Measurements from ENCODE around the gene TSPAN3.

Gene TSPAN3

DNA sequence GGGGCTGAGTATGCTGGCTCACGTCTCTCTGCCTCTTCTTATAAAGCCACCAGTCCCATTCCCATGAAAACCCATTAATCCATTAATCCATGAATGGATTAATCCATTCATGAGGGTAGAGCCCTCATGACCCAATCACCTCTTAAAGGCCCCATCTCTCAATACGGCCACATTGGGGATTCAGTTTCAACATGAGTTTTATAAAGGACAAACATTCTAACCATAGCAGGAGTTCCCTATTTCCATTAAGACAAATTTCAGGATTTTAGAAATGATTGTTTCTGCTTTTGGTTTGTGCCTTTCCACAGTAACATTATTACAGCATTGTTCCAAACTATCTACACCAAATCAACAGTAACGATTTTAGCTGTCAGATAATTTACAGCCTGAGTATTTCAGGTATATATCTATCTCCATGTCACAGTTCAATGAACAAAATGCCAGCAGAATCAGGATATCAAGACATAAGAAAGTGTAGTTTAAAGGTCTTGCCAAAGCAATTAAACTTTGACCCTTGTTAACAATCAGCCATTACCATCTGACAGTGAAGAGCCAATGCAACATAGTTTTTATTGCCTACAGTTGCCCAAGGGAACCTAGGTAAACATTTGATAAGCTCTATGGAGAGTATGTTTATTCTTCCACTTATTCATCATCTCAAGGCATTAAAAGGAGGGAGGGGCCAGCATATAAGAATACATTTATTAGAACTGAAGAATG is 3.8 kb downstream of the TSPAN3 start:
- Histone ChIP-seq H3K4me3 (ENCODE audit: low read length in 2 of 2) (no peak overlapping the region), H3K4me1 (ENCODE audit: control insufficient read depth in 2 of 2, insufficient read depth in 1 of 2, low read depth in 1 of 2, low read length in 2 of 2) (peaks cover 5 to 10% of the 10 kb centered on the region in 2 donors), H3K27ac (replicated peaks; ENCODE audit: low read length) (no peak overlapping the region), H3K36me3 (replicated peaks in 1 of 2; ENCODE audit: control insufficient read depth in 2 of 2, insufficient read depth in 2 of 2, low read length in 2 of 2) (peaks cover 2 to 45% of the 10 kb centered on the region in 2 donors), H3K9me3 (replicated peaks in 1 of 2; ENCODE audit: control insufficient read depth in 2 of 2, insufficient read depth in 1 of 2, low read depth in 1 of 2, low read length in 2 of 2) (no peaks in the 10 kb centered on the region), H4K91ac (ENCODE audit: low read depth, low read length, poor library complexity) (no peak overlapping the region), H2BK12ac (ENCODE audit: low read length) (no peak overlapping the region), H2BK5ac (ENCODE audit: low read length) (no peak overlapping the region), H2BK15ac (ENCODE audit: low read length) (no peak overlapping the region), H3K27me3 (ENCODE audit: control insufficient read depth in 3 of 3, insufficient read depth in 3 of 3, low read depth in 1 of 3, low read length in 3 of 3) (no peaks in the 10 kb centered on the region), H3K23ac (ENCODE audit: low read depth, low read length, poor library complexity) (no peak overlapping the region), H2AK5ac (ENCODE audit: low read depth, low read length) (no peak overlapping the region), H3K9ac (ENCODE audit: low read depth, low read length, poor library complexity) (no peak overlapping the region), H3K79me1 (ENCODE audit: low read depth, low read length) (no peaks in the 10 kb centered on the region), H3K4me2 (ENCODE audit: insufficient read depth, low read length, poor library complexity, severe bottlenecking) (no peak overlapping the region), H2BK120ac (ENCODE audit: low read depth, low read length) (no peak overlapping the region), H3K4ac (ENCODE audit: low read length) (no peak overlapping the region), H2AFZ (ENCODE audit: low read length) (no peak overlapping the region), H4K8ac (ENCODE audit: low read depth, low read length) (no peak overlapping the region), H3K14ac (ENCODE audit: low read length) (no peak overlapping the region), H3K18ac (ENCODE audit: low read length) (no peak overlapping the region)
- WGBS, 2 donors (ENCODE audit: extremely low coverage in 2 of 2, insufficient read length in 2 of 2, insufficient replicate concordance in 1 of 2) = no CpG with 5 or more reads among the region's 3 CpGs
- no peak for DNase-seq (ENCODE audit: low spot score)

DNA sequence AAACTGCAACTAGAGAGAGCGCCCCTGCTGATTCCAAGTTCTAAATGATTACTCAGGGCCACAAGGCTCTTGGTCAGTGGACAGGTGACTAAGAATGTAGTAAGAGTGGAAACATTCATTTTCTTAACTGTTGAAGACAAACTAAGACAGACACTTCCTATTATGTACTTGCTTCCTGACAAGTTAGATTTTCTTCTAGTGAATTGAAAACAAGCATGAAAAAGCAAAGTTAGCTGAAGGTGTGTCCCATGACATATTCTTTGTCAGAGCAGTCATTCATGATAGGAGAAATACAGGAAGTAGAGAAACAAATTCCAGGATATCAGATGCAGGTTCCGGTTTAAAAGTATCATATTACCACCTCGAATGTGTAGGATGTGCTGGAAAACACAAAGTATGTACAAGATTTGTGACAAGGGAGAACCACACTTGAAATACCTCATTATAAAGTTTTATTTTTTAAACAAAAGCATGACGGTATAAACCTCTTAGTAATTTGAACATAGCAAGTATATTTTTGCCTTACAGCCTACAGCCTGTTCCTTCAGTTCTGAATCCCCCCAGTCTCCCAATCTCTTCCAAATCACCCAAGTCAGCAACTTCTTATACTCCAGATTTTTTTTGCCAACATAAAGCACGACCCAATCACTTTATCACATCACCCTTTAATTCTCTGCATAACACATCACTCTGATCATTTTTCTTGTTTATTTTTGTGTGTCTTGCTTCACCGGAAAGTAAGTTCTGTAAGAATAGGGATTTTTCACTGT is 6.2 kb downstream of the TSPAN3 start:
- H3K14ac ChIP-seq (ENCODE audit: low read length) = no peak overlapping the region
- H4K8ac ChIP-seq (ENCODE audit: low read depth, low read length) = no peak overlapping the region
- H3K23ac ChIP-seq (ENCODE audit: low read depth, low read length, poor library complexity) = no peak overlapping the region
- no peak overlapping the region for H2BK15ac ChIP-seq (ENCODE audit: low read length)
- H2BK120ac ChIP-seq (ENCODE audit: low read depth, low read length) = no peak overlapping the region
- no peak overlapping the region for H3K4ac ChIP-seq (ENCODE audit: low read length)
- no peaks in the 10 kb centered on the region for H3K79me1 ChIP-seq (ENCODE audit: low read depth, low read length)
- no peak overlapping the region for H3K18ac ChIP-seq (ENCODE audit: low read length)
- H2AFZ ChIP-seq (ENCODE audit: low read length) = no peak overlapping the region
- H3K9ac ChIP-seq (ENCODE audit: low read depth, low read length, poor library complexity) = no peak overlapping the region
- H3K4me2 ChIP-seq (ENCODE audit: insufficient read depth, low read length, poor library complexity, severe bottlenecking) = no peak overlapping the region
- no peak overlapping the region for H2AK5ac ChIP-seq (ENCODE audit: low read depth, low read length)
- H3K9me3 ChIP-seq (replicated peaks in 1 of 2; ENCODE audit: control insufficient read depth in 2 of 2, insufficient read depth in 1 of 2, low read depth in 1 of 2, low read length in 2 of 2) = no peaks in the 10 kb centered on the region
- no peak overlapping the region for H2BK5ac ChIP-seq (ENCODE audit: low read length)
- WGBS, 2 donors (ENCODE audit: extremely low coverage in 2 of 2, insufficient read length in 2 of 2, insufficient replicate concordance in 1 of 2) = 100% methylated on average over 1 of the region's 6 CpGs
- H2BK12ac ChIP-seq (ENCODE audit: low read length) = no peak overlapping the region
- H3K4me3 ChIP-seq (ENCODE audit: low read length in 2 of 2) = no peak overlapping the region
- no peak overlapping the region for H3K27ac ChIP-seq (replicated peaks; ENCODE audit: low read length)
- no peaks in the 10 kb centered on the region for H3K27me3 ChIP-seq (ENCODE audit: control insufficient read depth in 3 of 3, insufficient read depth in 3 of 3, low read depth in 1 of 3, low read length in 3 of 3)
- H3K36me3 ChIP-seq (replicated peaks in 1 of 2; ENCODE audit: control insufficient read depth in 2 of 2, insufficient read depth in 2 of 2, low read length in 2 of 2) = peaks cover 2 to 44% of the 10 kb centered on the region in 2 donors
- peaks cover 10 to 12% of the 10 kb centered on the region in 2 donors for H3K4me1 ChIP-seq (ENCODE audit: control insufficient read depth in 2 of 2, insufficient read depth in 1 of 2, low read depth in 1 of 2, low read length in 2 of 2)
- no peak for DNase-seq (ENCODE audit: low spot score)
- H4K91ac ChIP-seq (ENCODE audit: low read depth, low read length, poor library complexity) = no peak overlapping the region

DNA sequence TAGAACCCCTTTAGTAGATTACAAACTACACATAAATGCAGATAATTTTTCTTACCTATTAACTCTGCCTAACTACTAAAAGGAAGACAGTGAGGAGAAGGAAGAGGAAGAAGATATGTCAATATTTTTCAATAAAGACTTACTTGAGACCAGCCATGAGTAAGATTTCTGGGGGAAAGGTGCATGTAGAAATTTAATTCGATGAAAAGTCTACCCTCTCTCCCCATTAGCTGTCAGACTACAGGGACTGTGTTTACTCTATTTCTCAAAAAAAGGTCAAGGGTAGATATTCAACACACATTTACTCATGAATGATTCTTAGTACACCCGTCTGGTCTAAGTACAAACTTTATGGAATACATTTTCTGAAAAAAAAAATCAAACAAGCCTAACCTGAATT is 6.8 kb downstream of the TSPAN3 start:
- H3K27me3 ChIP-seq (ENCODE audit: control insufficient read depth in 3 of 3, insufficient read depth in 3 of 3, low read depth in 1 of 3, low read length in 3 of 3) = no peaks in the 10 kb centered on the region
- no peak overlapping the region for H3K18ac ChIP-seq (ENCODE audit: low read length)
- no CpG with 5 or more reads among the region's 2 CpGs for WGBS, 2 donors (ENCODE audit: extremely low coverage in 2 of 2, insufficient read length in 2 of 2, insufficient replicate concordance in 1 of 2)
- H4K91ac ChIP-seq (ENCODE audit: low read depth, low read length, poor library complexity) = no peak overlapping the region
- H3K9ac ChIP-seq (ENCODE audit: low read depth, low read length, poor library complexity) = no peak overlapping the region
- H2BK15ac ChIP-seq (ENCODE audit: low read length) = no peak overlapping the region
- no peak overlapping the region for H3K27ac ChIP-seq (replicated peaks; ENCODE audit: low read length)
- H3K4me3 ChIP-seq (ENCODE audit: low read length in 2 of 2) = no peak overlapping the region
- H3K9me3 ChIP-seq (replicated peaks in 1 of 2; ENCODE audit: control insufficient read depth in 2 of 2, insufficient read depth in 1 of 2, low read depth in 1 of 2, low read length in 2 of 2) = no peaks in the 10 kb centered on the region
- H2BK120ac ChIP-seq (ENCODE audit: low read depth, low read length) = no peak overlapping the region
- no peak overlapping the region for H2BK5ac ChIP-seq (ENCODE audit: low read length)
- H2AFZ ChIP-seq (ENCODE audit: low read length) = no peak overlapping the region
- no peak overlapping the region for H3K4ac ChIP-seq (ENCODE audit: low read length)
- no peaks in the 10 kb centered on the region for H3K79me1 ChIP-seq (ENCODE audit: low read depth, low read length)
- H2AK5ac ChIP-seq (ENCODE audit: low read depth, low read length) = no peak overlapping the region
- H4K8ac ChIP-seq (ENCODE audit: low read depth, low read length) = no peak overlapping the region
- H3K4me1 ChIP-seq (ENCODE audit: control insufficient read depth in 2 of 2, insufficient read depth in 1 of 2, low read depth in 1 of 2, low read length in 2 of 2) = peaks cover 6 to 10% of the 10 kb centered on the region in 2 donors
- H3K4me2 ChIP-seq (ENCODE audit: insufficient read depth, low read length, poor library complexity, severe bottlenecking) = no peak overlapping the region
- DNase-seq (ENCODE audit: low spot score) = no peak
- peaks cover 2 to 38% of the 10 kb centered on the region in 2 donors for H3K36me3 ChIP-seq (replicated peaks in 1 of 2; ENCODE audit: control insufficient read depth in 2 of 2, insufficient read depth in 2 of 2, low read length in 2 of 2)
- no peak overlapping the region for H2BK12ac ChIP-seq (ENCODE audit: low read length)
- no peak overlapping the region for H3K23ac ChIP-seq (ENCODE audit: low read depth, low read length, poor library complexity)
- no peak overlapping the region for H3K14ac ChIP-seq (ENCODE audit: low read length)

DNA sequence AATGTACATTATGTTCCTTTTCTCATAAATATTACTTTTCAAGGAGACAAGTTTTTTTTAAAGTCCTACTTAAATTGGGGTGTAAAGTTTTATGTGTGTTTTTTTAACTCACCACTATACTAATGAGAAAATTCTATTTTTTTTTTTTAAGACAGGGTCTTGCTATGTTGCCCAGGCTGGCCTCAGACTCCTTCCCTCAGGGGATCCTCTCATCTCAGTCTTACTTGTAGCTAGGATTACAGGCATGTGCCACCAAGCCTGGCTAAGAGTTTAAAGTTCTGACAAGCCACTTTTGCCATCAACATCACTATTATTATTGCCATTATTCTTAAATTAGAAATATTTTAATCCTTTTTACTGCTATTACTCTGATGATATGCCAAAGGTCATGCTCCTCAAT is 7.7 kb downstream of the TSPAN3 start:
- no peak overlapping the region for H4K8ac ChIP-seq (ENCODE audit: low read depth, low read length)
- H2AK5ac ChIP-seq (ENCODE audit: low read depth, low read length) = no peak overlapping the region
- no peak overlapping the region for H3K4me3 ChIP-seq (ENCODE audit: low read length in 2 of 2)
- H3K4ac ChIP-seq (ENCODE audit: low read length) = no peak overlapping the region
- no peak overlapping the region for H3K27ac ChIP-seq (replicated peaks; ENCODE audit: low read length)
- no peak overlapping the region for H2BK15ac ChIP-seq (ENCODE audit: low read length)
- H4K91ac ChIP-seq (ENCODE audit: low read depth, low read length, poor library complexity) = no peak overlapping the region
- no peak overlapping the region for H2BK5ac ChIP-seq (ENCODE audit: low read length)
- peaks cover 6 to 10% of the 10 kb centered on the region in 2 donors for H3K4me1 ChIP-seq (ENCODE audit: control insufficient read depth in 2 of 2, insufficient read depth in 1 of 2, low read depth in 1 of 2, low read length in 2 of 2)
- no peak overlapping the region for H2AFZ ChIP-seq (ENCODE audit: low read length)
- no peak overlapping the region for H3K18ac ChIP-seq (ENCODE audit: low read length)
- H3K4me2 ChIP-seq (ENCODE audit: insufficient read depth, low read length, poor library complexity, severe bottlenecking) = no peak overlapping the region
- no peak overlapping the region for H3K23ac ChIP-seq (ENCODE audit: low read depth, low read length, poor library complexity)
- peaks cover 0 to 34% of the 10 kb centered on the region in 2 donors for H3K36me3 ChIP-seq (replicated peaks in 1 of 2; ENCODE audit: control insufficient read depth in 2 of 2, insufficient read depth in 2 of 2, low read length in 2 of 2)
- no peak overlapping the region for H2BK120ac ChIP-seq (ENCODE audit: low read depth, low read length)
- no peaks in the 10 kb centered on the region for H3K9me3 ChIP-seq (replicated peaks in 1 of 2; ENCODE audit: control insufficient read depth in 2 of 2, insufficient read depth in 1 of 2, low read depth in 1 of 2, low read length in 2 of 2)
- no peak overlapping the region for H3K9ac ChIP-seq (ENCODE audit: low read depth, low read length, poor library complexity)
- DNase-seq (ENCODE audit: low spot score) = no peak
- H3K27me3 ChIP-seq (ENCODE audit: control insufficient read depth in 3 of 3, insufficient read depth in 3 of 3, low read depth in 1 of 3, low read length in 3 of 3) = no peaks in the 10 kb centered on the region
- H3K14ac ChIP-seq (ENCODE audit: low read length) = no peak overlapping the region
- no peaks in the 10 kb centered on the region for H3K79me1 ChIP-seq (ENCODE audit: low read depth, low read length)
- no peak overlapping the region for H2BK12ac ChIP-seq (ENCODE audit: low read length)

Measured in neuronal stem cell (in vitro differentiated cells).